GM12873 (cell line): ENCODE results near the gene APOOL.

Source experiments
- CTCF ChIP-seq: IDR thresholded peaks from 2 replicates; pipeline ENCODE4 v1.5.1; 2012; ENCODE audit warnings: low read depth, mild to moderate bottlenecking, moderate library complexity, low read length, control low read depth; ENCODE audit not compliant: insufficient read depth; ENCODE audit errors: missing control alignments

Gene APOOL

GRCh38 chrX:85017721-85018120 lies 14.0 kb downstream of the APOOL start:
- TF ChIP-seq CTCF = no peak

- TF ChIP-seq CTCF = no peak
These were observed 14.8 kb downstream of the APOOL start for GRCh38 chrX:85018471-85018870.

- no peak for TF ChIP-seq CTCF
These were observed 16.5 kb downstream of the APOOL start for GRCh38 chrX:85020216-85020615.

GRCh38 chrX:85024044-85024443 lies 20.4 kb downstream of the APOOL start:
- no peak for TF ChIP-seq CTCF

GRCh38 chrX:85024562-85024961 lies 20.9 kb downstream of the APOOL start:
- no peak for TF ChIP-seq CTCF

- TF ChIP-seq CTCF = no peak
These were observed 22.5 kb downstream of the APOOL start for GRCh38 chrX:85026170-85026569.

- TF ChIP-seq CTCF = no peak
These were observed 25.4 kb downstream of the APOOL start for GRCh38 chrX:85029043-85029442.
